HT1080 (cell line): ENCODE results near the gene ECE1. TPM values are rescaled to one million over a fixed set of nuclear protein-coding genes. Genes with fewer than 3 reads are reported as not detected.
A peak's percentile ranks its signal among the peaks of the same experiment; 100 is the strongest.
"Not testable (repeated sequence)": the region's sequence is repeated elsewhere in the genome, so short reads cannot be mapped to it uniquely, and the experiment has no call there.

ENCODE experiments used
- DNase-seq: peaks from one replicate; pipeline ENCODE4 v3.0.0-alpha.2; 2015; ENCODE audit warnings: low read depth
- total RNA-seq: library from RNA; depleted of rRNA; stranded (reverse); fragments of >200 nt; shearing (Covaris generic); gene quantifications from 2 replicates; pipeline ENCODE4 v1.2.3, GENCODE V29; 2014

Gene ECE1
- total RNA-seq, 1 experiment from 2014 or later: 72.6 TPM

DNA sequence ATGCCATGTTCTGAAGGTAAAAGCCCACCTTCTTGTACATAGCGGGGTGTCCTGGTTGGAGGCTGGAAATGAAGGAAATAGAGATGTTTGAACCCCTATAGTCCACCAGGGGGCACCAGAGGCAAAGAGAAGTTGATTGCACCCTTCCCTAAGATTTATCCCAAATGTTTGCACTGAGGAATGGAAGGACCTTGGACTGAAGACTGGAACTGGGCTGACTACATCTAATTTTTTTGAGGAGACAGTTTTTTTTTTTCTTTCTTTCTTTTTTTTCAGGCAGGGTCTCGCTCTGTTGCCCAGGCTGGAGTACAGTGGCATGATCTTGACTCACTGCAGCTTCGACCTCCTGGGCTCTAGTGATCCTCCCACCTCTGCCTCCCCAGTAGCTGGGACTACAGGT, 58.2 kb downstream of the ECE1 start:
- peak; percentile 53 for DNase-seq

DNA sequence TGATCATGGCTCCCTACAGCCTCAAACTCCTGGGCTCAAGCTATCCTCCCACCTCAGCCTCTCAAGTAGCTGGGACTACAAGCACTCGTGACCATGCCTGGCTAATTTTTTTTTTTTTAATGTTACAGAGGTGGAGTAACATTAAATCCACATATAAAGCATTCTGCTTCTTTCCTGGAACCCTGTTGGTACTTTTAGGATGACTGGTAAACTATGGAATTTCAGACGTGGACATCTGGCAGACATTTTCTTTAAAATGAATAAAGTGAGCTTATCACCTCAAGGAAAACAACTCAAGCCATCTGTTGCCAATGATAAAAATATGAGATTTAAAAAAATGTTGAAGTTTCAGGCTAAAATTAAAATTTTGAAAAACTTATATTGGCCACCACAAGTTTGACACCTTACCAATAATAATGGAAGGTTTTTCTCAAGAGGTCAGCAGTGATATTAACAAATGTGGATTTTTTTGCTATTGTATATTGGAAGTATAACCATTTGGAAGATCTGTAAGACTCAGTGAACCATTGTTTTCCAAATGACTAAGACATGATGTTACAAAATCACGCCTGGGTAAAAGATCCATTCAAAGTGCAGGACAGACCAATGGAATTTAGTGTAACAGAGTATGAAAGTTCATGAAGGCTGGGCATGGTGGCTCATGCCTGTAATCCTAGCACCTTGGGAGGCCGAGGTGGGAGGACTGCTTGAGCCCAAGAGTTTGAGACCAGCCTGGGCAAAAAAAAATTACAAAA, 60.8 kb downstream of the ECE1 start:
- peak; percentile 42 for DNase-seq

DNA sequence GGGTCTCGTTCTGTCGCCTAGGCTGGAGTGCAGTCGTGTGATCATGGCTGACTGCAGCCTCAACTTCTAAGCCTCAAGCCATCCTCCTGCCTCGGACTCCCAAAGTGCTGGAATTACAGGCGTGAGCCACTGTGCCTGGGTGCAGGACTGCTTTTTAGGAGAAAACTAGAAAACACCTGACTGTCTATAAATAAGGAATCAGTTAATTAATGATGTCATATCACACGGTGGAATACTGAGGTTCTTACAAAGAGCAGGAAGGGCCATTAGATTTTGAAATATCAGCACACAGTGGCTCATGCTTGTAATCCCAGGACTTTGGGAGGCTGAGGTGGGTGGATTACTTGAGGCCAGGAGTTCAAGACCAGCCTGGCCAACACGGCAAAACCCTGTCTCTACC, 62.0 kb downstream of the ECE1 start:
- DNase-seq: not testable (repeated sequence)

DNA sequence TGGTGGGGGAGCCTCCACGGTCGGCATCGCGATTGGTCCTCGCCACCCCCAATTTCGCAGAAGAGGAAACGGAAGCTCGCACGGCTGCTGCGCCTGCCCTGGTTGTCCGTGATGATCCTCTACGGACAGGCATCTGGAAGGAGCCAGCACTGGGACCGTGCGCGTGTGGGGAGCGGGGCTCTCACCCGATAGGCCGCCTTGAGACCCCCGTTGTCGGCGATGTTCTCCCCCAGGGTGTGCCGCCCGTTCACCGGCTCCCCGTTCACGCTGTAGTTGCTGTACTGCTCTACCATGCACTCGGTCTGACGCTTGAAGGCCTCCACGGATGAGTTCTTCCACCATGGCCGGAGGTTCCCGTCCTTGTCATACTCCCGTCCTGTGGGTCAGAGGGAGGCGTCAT, 65.2 kb downstream of the ECE1 start:
- no peak for DNase-seq

DNA sequence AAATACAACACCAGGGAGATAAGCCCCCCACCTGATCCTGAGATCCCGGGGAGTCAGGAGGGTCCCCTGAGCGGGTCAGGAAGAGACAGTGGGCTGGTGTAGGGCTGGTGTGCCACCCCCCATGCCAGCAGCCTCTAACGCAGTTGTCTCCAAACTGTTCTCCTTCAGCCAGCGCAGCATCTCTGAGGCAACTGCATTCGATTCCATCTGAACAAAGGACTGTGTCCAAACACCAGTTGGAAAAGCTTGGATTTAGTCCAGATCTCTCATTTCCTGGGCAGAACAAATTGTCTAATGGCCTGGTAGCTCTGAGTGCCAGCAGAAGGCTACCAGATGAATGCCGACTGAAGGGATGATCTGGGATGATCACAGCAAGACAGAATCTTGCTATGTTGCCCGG, 69.4 kb downstream of the ECE1 start:
- no peak for DNase-seq

DNA sequence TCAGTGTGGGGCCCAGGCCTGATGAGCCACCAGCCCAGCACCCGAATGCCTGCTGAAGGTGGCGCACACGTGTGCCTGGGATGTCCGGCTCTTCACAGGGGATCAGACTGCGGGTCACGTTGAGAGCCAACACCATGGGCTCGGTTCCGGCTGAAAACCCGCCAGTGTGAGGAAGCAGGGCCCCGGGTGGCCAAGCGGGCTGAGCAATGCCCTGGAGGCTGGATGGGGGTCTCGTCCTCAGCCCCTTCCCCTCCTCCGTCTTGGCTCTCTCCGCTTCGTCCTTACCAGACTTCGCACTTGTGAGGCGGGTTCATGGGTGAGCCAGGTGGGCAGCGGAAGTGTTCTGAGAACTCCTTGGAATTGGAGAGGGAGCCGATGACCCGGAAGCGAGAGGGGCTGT, 70.6 kb downstream of the ECE1 start:
- DNase-seq: no peak

DNA sequence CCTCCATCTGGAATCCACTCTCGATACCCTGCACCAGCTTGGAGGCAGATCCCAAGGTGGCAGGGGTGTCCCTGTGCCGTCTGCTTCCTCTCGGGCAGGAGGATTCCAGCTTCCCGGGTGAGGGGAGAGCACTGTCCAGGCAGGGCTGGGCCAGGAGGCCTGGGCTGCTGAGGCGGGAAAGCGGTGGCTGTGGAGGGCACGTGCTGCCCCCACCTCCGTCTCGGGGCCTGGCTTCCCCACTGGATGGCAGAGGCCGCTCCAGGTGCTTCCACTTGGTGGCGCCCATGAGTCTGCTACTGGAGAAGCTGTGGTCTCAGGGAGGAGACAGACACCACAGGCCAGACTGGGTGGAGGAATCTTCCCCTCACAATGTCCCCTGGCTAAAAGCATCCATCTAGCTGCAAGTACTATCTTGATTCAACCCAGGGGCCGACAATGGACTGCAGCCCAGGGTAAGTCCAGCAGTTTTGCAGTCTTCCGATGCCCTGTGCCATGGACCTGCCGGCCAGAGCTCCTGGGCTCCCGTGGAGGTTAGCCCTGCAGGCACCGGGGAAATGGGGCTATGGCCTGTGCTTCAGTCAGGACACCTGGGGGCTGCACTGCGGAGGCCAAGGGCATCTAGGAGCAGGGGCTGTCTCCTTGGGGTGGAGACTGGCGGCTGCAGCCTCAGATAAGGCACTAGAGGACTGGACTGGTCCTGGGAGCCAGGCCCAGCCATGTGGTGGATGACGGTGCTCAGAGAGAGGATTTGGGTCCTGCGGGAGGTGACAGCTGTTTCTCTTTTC, 72.3 kb downstream of the ECE1 start:
- DNase-seq: peak; percentile 30

DNA sequence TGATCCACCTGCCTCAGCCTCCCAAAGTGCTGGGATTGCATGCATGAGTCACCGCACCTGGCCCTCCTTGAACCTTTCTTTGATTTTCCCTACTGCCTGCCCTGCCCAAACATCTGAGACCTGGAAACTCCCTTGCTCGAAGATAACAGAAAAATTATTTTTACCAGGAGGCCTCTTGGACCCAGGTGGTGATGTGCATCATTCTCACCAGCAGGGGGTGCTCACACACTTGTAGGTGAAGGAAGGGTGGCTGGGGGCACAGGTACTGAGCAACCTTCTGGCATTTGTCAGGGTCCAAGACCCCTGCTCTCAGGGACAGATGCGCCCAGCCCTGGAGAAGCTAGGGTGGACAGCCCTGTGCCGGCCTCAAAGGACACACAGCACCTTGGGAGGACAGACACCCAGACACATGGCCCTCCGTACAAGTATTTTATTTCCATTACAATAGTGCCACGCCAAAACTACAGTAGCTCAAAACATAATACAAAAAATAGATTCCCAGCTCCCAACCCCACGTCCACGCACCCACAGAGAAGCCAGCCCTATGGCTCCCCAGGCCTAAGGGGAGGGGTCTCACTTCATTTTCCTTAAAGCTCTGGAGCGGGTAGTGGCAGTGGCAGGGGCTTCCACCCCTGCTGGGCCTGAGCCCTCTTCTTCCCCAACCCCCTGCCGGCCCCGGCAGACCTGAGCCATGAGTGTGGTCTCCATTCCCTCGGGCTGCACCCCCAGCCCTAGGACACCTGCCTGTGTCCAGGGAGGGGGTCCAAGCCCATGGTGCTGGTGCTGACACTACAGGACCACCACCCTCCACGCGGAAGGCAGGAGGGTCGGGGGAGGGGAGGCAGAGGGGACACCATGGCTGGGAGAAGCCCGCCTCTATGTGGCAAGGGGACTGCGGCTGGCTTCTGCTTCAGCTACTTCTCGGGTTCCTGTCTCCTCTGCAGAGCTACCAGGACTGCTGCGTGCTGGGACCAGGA, 73.1 kb downstream of the ECE1 start:
- peak; percentile 40 for DNase-seq

DNA sequence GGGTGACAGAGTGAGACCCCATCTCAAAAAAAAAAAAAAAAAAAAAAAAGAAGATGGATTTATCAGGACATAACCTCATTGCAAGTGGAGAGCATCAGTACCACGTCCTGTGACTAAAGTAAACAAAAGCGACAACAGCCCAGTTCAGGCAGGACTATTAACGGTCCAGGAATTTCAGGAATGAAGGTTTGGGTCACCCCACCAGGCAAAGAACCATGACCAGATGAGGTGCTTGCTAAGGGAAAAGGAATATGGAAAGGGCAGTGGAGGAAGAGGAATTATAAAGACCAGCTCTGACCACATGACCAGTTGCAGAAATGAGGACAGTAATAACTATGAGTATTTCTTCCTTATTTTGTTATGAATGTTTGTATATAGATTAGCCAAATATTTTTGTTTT, 78.1 kb downstream of the ECE1 start:
- DNase-seq: peak; percentile 37

DNA sequence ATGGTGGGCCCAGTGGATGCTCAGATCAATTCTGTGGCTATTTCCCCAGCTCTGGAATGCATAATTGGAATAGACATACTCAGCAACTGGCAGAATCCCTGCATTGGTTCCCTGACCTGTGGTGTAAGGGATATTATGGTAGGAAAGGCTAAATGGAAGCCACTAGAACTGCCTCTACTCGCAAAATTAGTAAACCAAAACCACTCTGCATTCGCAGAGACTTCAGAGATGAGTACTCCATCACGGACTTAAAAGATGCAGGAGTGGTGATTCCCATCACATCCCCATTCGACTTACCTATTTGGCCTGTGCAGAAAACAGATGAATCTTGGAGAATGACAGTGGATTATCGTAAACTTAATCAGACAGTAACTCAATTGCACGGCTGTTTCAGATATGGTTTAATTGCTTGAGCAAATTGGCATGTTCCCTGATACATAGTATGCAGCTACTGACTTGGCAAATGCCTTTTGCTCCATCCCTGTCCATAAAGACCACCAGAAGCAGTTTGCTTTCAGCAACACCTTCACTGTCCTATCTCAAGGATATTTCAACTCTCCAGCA, 82.0 kb downstream of the ECE1 start:
- DNase-seq: not testable (repeated sequence)

DNA sequence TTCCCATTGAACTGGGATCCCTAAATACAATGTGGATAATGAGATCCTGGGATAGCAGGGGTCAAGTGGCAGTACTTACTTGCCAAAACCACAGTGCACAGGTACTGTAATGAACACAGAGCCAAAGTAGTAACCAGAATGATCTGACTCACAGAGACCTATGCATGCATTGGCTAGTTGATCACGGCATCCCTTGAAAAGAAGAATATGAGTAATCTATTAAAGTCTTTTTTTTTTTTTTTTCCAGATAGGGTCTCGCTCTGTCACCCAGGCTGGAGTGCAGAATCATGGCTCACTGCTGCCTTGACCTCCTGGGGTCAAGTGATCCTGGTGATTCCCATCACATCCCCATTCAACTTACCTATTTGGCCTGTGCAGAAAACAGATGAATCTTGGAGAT, 84.1 kb downstream of the ECE1 start:
- DNase-seq: peak; percentile 60

DNA sequence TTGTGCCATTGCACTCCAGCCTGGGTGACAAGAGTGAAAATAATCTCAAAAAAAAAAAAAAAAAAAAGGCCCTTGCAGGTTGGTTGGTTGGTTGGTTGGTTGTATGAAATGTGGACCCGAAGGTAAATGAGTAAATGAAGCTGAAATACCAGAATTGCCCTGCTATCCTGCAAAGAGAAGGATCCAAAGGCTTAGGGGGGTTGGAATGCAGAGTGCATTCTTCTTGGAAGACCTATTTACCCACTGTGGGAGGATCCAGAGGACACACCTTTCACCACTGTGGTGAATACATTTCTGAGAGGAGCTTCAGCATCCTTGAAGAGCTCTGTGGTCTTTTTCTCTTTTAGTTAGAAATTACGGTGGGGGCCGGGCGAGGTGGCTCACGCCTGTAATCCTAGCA, 84.8 kb downstream of the ECE1 start:
- no peak for DNase-seq

DNA sequence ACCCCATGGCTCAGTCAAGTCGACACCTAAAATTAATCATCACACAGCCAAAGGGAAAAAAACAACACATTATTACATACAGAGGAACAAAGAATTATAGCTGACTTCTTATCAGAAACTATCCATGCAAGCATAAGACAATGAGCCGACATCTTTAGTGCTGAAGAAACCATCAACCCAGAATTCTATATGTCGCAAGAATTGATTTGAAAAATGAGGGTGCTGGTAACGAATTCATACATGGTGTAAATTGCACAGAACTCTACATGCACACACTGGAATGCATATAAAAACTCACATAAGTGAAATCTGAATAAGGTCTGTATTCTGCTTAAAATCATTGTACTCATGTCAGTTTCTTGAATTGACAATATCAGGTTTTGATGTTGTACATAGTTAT, 88.6 kb downstream of the ECE1 start:
- DNase-seq: no peak

DNA sequence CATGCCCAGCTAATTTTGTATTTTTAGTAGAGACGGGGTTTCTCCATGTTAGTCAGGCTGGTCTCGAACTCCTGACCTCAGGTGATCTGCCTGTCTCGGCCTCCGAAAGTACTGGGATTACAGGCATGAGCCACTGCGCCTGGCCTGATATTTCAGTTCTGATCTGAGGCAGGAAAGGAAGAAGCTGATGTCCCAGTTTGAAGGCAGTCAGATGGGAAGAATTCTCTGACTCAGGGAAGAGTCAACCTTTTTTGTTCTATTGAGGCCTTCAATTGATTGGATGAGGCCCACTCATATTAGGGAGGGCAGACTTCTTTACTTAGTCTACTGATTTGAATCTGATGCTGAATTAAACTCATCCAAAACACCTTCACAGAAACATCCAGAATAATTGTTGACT, 89.0 kb downstream of the ECE1 start:
- peak; percentile 57 for DNase-seq

DNA sequence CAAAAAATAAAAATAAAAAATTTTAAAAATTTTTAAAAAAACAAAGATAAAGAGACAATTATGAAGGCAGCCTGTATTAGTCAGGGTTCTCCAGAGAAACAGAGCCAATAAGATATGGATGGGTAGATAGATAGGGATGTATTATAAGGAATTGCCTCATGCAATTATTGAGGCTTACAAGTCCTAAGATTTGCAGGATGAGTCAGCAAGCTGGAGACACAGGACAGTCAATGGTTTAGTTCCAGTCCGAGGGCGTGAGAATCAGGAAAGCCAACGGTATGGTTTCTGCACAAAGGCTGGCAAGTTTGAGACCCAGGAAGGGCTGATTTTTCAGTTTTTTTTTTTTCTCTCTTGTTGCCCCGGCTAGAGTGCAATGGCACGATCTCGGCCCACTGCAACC, 89.5 kb downstream of the ECE1 start:
- DNase-seq: peak; percentile 41

DNA sequence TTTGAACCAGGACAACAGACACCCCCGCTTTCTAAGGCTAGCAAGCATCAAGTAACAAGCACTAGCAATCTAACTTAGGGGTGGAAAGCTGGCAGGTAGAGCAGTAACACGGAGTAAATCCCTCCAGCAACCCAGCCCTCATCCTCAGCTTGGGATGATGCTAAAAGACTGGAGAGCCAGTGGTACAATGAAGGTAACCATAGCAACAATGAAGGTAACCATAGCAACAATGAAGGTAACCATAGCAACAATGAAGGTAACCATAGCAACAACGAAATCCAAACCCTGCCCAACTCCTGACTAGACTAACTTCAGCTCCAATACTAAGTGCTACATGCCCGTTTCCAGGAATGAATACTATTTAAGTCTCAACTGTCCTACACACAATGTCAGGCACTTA, 91.3 kb downstream of the ECE1 start:
- peak; percentile 14 for DNase-seq

DNA sequence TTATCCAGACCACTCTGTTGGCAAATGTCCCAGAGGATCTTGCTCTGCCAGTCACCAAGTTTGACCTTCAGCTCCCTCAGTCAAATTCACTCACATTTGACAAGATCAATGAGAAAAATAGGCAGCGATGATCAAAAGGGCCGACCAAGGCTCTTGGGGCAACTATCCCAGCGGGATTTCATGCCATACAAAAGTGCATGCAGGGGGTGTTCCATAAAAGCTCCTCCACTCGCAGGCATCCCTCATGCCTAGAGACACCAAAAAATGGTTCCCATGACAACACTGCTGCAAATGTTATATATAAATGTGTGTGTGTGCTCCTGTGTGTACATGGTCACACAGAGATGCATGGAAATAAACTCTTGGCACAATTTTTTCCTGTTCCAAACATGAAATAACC, 97.4 kb downstream of the ECE1 start:
- no peak for DNase-seq

DNA sequence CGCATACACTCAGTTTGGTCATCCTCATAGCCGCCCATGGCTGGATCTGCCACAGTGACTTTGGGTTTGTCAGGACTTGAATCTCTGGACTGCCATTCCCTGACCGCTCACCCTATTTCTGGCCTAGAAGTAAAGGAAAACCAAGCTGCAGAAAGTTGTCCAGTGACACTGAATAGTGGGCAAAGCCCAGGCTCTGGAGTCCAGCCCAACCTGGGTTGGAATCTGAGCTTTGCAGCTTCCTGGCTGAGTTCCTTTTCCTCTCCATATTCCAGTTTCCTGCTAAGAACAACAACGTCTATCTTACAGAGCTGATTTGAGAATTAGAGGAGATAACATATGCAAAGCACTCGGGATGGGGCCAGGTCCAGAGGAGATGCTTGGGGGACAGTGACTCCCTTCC, 98.0 kb downstream of the ECE1 start:
- DNase-seq: no peak

DNA sequence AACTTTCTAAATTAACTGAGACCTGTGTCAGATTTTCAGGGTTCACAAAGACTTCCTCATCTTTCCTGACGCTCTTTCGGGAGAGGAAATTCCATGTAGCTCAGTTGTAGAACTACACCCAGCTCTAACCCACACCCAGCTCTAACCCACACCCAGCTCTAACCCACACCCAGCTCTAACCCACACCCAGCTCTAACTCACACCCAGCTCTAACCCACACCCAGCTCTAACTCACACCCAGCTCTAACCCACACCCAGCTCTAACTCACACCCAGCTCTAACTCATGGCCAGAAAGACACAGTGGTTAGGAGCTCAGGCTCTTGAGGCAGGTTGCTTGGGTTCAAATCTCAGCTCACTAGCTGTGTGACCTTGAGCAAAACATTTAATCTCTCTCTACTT, 99.5 kb downstream of the ECE1 start:
- DNase-seq: not testable (repeated sequence)

DNA sequence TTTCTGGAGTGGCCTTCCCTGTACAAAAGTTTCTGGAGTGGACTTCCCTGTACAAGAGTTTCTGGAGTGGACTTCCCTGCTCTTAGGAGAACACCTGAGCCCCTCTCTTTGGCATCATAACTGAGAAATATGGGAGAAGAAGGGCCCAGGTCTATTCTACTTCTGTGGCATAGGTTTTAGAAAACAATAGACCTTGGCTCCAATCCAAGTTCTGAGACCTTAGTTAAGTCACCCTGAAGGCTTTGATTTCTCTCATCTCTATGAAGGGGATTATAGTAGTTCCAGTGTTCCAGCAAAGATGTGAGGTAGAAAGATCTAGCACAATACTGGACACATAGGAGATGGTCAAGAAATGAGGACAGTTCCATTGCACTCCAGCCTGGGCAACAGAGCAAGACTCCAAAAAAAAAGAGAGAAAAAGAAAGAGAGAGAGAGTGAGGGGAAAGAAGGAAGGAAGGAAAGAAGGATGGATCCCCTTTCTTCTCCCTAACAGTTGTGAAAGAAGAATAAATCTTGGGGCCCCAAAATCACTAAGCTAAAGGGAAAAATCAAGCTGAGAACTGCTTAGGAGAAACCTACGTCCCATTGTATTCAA, 100.3 kb downstream of the ECE1 start:
- no peak for DNase-seq

DNA sequence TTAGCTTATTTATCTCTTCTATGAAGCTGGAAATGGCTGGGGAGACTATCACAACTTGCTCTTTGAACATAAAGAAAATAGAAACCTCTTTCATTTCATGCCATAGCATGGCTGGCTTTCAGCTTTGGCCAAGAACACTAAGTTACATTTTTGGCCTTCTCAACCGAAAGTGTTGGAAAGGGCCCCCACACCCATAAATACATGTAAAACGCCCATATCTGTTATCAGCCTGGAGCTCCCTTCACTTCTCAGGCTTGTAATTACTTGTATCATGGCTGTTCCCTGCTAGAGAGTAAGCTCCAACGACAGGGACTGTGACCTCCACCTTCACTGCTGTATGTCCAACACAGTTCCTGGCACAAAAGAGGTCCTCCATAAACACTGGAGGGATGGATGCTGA, 100.8 kb downstream of the ECE1 start:
- no peak for DNase-seq
